GM19372 (cell line): ENCODE results near the gene MB21D2.
"Not testable (repeated sequence)": the region's sequence is repeated elsewhere in the genome, so short reads cannot be mapped to it uniquely, and the experiment has no call there.

Experiments used
- ATAC-seq: cut with Tn5 transposase; IDR thresholded peaks from one replicate; pipeline ENCODE4 v1.9.1; 2021; ENCODE audit warnings: mild to moderate bottlenecking, low read depth, moderate library complexity; ENCODE audit not compliant: unreplicated experiment

MB21D2 gene

DNA sequence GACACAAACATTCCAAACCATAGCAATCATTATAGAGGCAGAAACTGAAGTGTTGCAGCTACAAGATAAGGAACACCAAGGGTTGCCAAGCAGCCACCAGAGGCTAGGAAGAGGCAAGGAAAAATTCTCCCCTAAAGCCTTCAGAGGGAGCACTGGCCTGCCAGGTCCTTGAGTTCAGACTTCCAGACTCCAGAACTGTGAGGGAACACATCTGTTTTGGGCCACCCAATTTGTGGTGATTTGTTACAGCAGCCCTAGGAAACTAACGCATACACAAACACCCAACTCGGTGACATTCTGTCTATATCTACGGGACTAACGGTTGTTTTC lies 54.6 kb downstream of the MB21D2 start:
- no peak for ATAC-seq

DNA sequence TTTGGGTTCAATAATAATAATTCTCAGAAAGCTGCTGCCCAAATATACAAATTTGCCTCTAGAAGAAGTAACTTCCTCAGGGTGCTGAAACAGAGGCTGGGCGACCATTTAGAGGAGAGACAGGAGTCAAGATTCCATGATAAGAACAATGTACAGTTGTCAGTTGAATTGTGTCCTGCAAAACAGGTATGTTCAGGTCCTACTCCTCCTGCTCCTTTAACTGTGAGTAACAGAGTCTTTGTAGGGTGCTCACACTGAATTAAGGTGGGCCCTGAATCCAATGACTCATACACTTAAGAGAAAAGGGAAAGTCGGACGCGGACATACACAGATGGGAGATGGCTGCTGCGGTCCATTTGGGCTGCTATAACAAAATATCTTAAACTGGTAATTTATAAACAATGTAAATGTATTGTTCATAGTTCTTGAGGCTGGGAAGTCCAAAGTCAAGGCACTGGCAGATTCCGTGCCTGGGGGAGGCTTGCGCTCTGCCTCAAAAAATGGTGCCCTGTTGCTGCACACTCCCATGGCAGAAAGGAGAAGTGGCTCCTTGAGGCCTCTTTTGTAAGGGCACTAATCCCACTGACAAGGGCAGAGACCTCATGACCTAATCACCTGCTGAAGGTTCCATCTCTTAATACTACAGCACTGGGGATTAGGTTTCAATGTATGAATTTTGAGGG lies 55.1 kb downstream of the MB21D2 start:
- ATAC-seq = no peak

DNA sequence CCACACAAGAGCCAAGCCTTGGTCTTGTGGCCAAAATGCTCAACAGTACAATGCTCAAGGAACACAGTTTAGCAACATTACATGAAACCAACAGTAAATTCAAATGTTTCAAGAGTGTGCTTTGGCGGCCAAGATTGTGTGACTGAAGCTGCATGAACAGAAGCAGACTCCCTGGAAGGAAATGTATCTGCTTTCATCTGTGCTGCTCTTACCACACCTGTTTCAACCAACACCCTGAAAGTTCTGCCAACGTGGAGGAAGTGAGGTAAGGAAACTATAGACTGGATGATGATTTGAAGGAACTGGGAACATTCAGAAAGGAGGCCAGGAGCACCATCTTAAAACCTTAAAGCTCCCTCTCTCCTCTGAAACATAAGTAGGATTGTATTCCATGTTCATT lies 55.7 kb downstream of the MB21D2 start:
- ATAC-seq = no peak

DNA sequence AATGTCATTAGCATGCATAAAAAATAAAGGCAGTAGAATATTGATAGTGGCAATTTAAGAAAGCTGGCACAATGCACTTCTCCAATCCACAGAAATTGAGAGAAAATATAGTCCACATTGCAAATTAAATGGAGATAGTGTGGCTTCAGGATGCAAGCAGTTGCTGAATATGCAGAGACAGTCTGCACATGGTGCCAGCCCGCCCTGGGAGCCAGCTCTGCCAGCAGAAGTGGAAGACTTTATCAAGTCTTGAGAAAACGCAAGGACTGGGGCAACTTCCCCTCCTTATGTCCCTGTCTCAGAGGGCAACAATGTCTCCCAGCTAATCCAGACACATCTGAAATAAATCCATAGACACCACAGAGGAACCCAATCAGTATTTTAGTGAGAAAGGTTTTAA lies 57.2 kb downstream of the MB21D2 start:
- ATAC-seq = no peak

DNA sequence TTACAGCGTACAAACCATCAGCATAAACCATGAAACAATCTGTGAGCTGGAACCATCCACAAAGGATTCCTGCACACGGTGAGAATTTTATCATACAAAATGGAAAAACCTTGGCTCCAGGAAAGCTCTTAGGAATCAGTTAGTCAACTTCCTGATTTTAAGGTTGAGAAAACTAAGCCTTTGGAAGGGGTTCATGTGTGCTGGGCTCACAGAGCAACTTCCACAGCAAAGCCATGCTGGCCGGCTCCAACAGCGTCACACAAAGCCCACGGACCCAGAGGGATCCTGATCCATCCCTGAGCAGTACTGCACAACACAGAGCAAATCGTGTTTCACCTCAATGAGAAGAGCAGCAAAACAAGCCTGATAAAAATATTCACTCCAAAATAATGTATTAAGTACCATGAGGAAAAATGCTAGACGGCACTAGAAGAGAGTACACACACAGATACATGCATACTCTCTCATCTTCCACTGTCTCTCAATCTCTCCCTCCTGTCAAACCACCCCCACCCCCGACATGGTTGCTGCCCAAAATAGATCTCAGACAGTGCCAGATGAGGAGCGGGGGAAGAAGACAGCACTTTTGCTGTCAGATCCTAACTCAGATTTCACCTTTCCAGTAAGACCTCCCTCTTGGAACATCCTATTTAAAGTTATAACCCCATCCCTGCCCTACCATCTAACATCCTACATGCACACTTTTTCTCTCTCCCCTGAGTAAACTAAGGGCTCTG lies 58.6 kb downstream of the MB21D2 start:
- no peak for ATAC-seq

DNA sequence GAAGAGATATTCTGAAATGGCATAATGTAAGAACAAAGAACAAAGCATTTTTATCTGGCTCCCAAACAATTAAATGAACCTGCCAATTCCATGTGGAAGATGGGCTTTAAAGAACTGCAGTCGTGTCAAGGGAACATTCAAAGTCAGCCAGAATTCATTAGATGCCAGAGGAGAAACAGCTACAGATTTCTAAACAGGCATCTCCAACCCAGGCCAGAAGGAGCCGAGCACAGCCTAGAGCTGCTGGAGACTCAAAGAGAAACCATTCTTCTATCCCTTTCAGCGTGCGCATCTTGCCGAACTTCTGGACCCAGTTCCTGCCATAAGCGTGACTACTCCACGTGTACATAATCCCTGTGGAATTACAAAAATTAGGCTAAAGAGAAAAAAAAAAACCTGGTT lies 60.4 kb downstream of the MB21D2 start:
- ATAC-seq = no peak

DNA sequence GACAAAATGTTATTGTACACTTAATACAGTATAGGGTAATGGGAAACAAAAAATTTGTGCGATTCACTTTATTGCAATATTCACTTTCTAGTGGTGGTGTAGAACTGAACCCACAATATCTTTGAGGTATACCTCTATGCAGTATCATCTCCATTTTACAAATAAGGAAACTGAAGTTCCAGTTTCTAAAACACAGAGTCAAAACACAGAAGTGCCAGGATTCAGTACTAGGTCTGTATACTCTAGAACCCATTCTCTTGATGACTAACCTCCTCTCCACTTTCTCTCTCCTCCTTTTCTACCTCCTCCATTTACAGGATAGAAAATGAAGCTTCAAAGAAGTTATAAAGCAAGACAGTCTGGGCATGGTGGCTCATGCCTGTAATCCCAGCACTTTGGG lies 62.2 kb downstream of the MB21D2 start:
- ATAC-seq = no peak

DNA sequence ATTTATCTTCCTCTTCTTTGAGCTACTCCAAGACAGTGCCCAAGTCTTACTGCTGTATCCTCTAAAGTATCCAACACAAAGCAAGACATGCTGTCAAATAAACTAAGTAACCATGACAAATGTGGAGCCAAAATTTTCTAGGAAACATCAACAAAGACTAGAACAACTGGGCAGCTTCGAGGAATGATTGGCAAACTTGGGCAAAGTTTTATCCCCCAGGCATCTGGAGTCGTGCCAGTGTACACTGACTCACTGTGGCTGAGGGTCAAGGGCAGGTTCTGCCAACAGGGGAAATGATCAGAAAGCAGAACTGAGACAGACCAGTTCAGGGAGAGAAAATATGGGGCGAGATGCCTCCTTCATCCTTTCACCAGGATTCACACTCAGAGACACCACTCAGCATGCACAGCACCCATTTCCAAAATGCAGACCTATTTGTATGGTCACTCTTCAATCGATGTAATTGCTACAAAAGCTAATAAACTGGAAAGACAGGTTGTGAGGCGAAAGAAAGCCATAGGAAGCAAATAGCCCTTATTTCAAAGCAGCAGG lies 65.8 kb downstream of the MB21D2 start:
- ATAC-seq = peak; percentile 31

DNA sequence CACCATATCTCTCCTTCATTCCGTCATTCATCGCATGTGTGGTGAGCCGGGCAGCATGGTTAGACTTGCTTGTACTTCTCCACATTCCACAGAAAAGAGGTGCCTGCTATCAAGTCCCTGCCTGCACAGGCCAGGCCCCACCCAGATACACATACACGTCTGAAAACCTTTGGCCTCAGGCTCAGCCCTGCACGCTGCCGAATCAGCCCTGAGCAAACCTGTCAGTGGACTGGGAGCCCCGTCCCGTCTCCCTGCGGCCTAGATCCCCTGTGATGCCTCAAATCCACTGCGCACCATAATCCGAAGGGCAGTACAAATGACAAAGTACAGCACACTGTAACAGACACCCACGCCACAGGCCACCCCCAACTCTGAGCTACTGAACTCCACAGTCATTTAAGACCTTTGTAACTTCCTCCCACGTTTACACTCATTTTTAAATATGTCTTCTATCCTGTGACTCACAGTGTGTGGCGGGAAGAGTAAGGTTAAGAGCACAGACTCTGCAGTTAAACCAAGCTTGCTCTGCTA lies 67.1 kb downstream of the MB21D2 start:
- peak; percentile 65 for ATAC-seq

DNA sequence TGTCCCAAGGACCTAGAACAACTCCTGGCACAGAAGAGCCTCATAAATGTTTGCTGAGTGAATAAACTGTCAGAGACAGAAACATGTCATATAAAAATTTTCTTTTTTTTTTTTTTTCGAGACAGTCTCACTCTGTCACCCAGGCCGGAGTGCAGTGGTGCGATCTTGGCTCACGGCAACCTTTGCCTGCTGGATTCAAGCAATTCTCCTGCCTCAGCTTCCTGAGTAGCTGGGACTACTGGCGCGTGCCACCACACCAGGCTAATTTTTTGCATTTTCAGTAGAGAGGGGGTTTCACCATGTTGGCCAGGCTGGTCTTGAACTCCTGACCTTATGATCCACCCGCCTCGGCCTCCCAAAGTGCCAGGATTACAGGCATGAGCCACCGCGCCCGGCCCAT lies 67.8 kb downstream of the MB21D2 start:
- ATAC-seq = not testable (repeated sequence)

DNA sequence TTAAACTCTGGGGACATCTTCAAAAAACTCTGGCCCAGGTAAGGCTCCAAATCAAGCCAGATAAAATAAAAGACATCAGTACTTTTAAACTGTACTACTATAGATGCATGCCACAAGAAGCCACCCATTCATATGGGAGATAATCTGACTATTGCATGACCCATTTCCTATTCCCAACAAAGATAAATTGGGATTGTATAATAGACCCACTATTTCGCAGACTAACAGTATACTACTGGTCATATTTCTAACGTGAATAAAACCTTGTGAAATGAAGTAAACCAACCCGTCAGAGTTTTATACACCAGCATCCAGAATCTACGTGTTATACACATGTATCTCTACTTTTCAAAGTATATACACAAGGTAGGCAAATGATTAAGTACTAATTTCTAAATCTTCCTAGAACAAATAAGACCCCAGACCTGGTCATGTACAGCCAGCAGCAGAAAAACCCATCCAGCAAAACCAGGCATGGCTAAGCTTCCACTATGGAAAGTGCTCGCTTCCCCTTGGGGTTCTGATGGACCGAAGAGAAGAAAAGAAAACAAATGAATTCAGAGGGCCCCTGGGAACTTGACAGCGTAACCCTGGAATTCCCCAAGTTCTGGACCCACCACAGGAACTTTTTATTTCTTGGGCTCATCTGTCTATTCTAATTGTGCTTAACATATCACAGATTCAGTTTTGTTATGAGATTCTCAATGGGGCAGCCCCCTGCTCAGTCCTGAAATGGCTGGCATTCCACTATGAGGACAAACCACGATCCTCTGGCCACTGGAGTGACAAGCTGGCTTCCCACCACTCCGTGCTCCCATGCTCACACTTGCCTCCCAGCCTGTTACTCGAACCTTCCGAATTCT lies 69.1 kb downstream of the MB21D2 start:
- ATAC-seq = no peak

DNA sequence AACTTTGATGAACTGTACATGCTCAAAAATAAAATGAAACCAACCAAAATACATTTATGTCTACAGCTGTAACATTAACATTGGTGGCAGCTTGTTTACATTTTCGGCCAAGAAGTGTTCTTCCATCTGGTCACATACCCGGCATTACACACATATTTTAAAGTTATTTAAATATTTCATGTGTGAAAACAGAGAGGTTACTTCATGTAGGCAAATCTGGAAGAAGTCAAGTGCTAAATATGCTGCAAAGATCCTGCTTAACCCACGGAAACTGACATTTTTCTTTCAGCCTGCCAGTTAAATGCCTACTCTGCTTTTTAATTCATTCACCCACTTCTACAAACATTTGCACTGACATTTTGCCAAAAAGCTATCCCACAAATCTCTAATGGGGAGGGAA lies 69.7 kb downstream of the MB21D2 start:
- no peak for ATAC-seq

DNA sequence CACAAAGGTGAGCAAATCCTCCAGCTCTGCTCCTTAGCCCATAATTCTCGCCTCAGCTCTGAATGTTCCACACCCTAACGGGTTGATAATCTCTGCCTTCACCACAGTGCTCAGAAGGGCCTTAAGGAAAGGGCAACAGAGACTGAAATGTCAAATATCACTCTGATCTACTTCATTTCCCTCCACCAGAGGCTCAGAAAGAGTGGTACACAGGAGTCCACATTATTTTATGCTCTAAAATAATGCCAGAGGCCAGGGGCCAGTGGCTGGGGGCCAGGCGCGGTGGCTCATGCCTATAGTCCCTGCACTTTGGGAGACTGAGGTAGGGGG lies 72.2 kb downstream of the MB21D2 start:
- ATAC-seq = no peak

DNA sequence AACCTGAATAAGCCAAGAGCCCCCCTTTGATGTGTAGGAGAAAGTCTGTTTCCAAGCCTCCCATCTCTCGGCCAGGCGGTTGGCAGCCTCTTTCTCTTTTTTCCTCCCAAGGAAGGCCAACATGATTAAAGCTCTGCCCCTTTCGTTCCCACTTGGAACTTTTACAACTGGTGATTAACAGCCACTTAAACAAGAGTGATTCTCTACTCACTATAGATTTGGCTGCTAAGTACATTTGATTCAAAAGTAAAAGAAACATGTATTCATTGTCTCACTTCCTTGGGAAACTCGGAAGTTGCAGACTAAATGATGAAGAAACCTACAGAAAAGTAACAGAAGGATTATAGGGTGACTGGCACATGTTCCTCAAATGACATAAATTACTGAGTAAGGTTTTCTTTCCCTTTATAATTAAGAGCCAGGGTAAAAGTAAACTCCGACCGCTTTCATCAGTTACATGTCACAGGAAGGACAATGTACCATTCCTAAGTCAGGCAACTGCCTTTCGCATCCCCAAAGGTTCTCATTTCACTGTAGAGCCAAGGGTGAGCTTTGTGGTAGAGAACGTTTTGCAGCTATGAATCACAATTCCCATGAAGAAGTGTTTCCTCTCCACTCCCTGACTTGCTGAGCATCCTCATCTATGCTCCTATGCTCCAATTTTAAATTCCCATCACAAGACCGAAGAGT lies 72.7 kb downstream of the MB21D2 start:
- no peak for ATAC-seq

DNA sequence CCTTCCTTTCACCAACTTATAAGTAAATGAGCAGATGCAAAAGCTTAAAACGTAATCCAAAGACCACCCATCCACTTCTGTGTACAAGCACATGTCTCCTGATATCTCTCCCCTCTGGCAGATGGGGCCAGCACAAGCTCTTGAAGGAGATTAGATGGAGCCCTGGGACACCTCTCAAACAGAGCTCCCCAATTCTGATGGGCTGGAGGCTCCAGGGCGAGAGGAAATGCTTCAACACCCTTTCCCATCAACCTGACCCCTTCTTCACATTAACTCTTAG lies 73.2 kb downstream of the MB21D2 start:
- ATAC-seq = no peak

DNA sequence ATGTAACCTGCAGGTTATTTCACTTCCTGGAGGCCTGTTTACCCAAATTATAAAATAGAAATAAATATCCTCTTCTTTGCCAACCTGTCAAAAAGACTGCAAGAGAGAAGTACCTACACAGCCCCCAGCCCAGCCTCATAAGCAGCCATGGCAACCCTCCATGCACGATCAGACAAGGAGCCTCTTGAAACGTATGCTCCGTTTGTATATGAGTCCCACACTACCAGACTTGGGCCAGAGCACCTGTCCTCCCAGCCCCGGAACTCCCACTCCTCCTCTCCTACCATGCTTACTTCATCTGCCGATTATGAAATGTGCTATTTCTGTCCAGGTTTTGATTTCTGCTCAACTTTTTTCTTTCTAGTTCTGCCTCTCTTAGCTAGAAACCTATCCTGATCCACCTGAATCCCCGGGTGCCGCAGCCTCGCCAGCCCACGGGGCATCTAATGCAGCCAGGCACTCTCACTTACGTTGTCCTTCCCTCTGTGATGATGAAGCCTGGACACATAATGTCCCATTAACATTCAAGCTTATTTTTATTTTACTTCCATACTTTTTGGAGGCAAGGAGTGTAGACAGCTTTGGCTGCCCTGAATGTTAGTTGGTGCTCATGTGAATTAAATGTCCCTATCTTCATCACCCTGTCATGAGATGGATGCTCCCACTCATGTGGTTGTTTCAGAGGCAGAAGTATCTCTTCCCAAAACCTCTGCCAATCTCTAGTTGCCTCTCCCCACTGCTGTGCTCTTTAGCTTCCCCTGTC lies 73.8 kb downstream of the MB21D2 start:
- no peak for ATAC-seq

DNA sequence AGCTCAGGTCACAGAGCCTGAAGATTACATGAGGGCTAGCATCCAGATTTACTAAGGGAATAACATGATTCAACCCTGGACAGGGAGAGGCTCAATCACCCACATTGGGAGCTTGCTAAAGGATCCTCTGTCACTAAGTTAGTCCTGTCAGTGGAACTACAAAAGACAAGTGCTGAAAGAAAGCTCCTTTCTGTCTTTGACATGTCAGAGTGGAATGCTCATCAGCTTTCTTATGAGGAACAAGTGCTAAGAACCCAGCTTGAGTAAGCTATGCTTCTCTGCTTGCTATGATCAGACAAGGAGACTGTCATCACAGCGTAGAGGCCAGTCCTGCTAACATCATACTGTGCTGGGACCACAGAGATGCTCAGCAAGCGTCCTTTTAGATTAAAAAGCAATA lies 74.5 kb downstream of the MB21D2 start:
- no peak for ATAC-seq

DNA sequence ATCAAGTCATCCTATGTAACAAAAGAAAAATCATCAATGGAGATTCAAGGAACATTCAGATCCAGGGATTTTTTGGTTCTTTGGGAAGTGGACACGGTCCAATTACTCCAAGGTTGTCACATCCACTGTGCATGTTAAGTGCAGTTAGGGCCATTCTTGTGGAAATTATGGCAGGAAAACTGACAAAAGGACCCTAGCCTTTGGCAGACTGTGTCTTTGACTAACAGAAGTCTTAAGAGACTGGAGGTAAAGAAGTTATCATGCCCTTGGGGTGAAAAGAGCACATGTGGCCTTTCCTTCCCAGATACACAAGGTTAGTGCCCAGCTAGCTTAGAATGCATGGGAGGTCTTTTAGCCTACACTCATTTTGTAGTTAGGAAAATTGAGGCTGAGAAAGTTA lies 74.9 kb downstream of the MB21D2 start:
- ATAC-seq = no peak

DNA sequence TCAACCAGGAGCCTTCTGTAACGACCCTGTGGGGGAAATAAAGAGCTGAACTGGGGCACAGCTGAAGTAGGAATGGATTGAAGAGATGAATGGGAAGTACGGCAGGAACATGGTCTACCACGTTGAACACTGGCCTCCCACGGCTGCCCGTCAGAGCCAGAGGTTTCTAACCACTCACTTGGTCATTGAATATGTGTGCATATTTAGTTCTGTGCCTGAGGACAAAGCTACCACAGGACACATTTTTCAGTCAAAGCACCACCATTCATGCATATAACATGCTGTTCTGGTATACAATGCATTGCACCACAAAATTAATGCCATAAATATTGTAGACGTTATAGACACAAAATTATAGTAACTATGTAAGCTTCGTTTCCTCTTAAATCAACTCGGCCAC lies 75.5 kb downstream of the MB21D2 start:
- ATAC-seq = no peak

DNA sequence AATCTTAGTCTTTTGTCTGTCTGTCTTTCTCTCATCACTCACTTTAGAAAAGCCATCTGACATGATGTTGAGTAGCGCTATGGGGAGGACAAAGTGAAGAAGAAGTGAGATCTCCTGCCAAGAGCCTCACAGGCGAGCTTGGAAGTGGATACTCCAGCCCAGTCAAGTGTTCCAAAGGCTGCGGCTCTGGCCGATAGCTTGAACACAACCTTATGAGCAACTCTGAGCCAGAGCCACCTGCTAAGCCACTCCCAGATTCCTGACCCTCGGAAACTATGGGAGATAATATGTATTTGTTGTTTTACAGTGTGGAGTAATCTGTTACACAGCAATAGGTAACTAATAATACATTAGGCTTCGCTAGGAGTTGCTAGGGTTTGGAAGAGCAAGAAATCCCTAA lies 76.2 kb downstream of the MB21D2 start:
- ATAC-seq = no peak
